NCI-H446 (cell line): ENCODE results near the gene ASIP.
"Not testable (repeated sequence)": the region's sequence is repeated elsewhere in the genome, so short reads cannot be mapped to it uniquely, and the experiment has no call there.

Experiments
- DNase-seq, 2 experiments: peaks; one replicate each; lab custom pipeline; 2025; lab: John Stamatoyannopoulos, UW

Gene ASIP

GRCh38 chr20:34242879-34243278, 1.7 kb downstream of the ASIP start:
- no peak for DNase-seq

GRCh38 chr20:34243377-34243776, 2.2 kb downstream of the ASIP start:
- DNase-seq: no peak

- DNase-seq: no peak
Observed at GRCh38 chr20:34246126-34246626, 5.0 kb downstream of the ASIP start.

GRCh38 chr20:34249291-34249690, 8.1 kb downstream of the ASIP start:
- no peak for DNase-seq

- no peak for DNase-seq
Observed at GRCh38 chr20:34250005-34250404, 8.8 kb downstream of the ASIP start.

- no peak for DNase-seq
Observed at GRCh38 chr20:34251619-34252018, 10.4 kb downstream of the ASIP start.

GRCh38 chr20:34252431-34253086, 11.3 kb downstream of the ASIP start:
- not testable (repeated sequence) for DNase-seq

GRCh38 chr20:34254979-34255378, 13.8 kb downstream of the ASIP start:
- DNase-seq: no peak

GRCh38 chr20:34256629-34257124, 15.5 kb downstream of the ASIP start:
- no peak for DNase-seq

- no peak for DNase-seq
Observed at GRCh38 chr20:34260208-34260942, 19.2 kb downstream of the ASIP start.

- no peak for DNase-seq
Observed at GRCh38 chr20:34262488-34263288, 21.5 kb downstream of the ASIP start.

GRCh38 chr20:34263468-34263867, 22.2 kb downstream of the ASIP start:
- not testable (repeated sequence) for DNase-seq

GRCh38 chr20:34264141-34264540, 22.9 kb downstream of the ASIP start:
- no peak for DNase-seq

GRCh38 chr20:34268145-34268544, 26.9 kb downstream of the ASIP start:
- DNase-seq: no peak

GRCh38 chr20:34268851-34269636, 27.8 kb downstream of the ASIP start:
- DNase-seq: no peak

GRCh38 chr20:34269996-34270627, 28.9 kb downstream of the ASIP start:
- DNase-seq: no peak

- DNase-seq: no peak
Observed at GRCh38 chr20:34271956-34272355, 30.7 kb downstream of the ASIP start.

GRCh38 chr20:34274694-34275093, 33.5 kb downstream of the ASIP start:
- DNase-seq: no peak

GRCh38 chr20:34281177-34281576, 40.0 kb downstream of the ASIP start:
- no peak for DNase-seq

GRCh38 chr20:34282041-34282440, 40.8 kb downstream of the ASIP start:
- DNase-seq: no peak

GRCh38 chr20:34283844-34284243, 42.6 kb downstream of the ASIP start:
- no peak for DNase-seq
